GM12878 (cell line): ENCODE results near the gene SMIM14. TPM values are rescaled to one million over a fixed set of nuclear protein-coding genes. Genes with fewer than 3 reads are reported as not detected.

Experiments used
- BCL11A ChIP-seq: IDR thresholded peaks from 2 replicates; pipeline ENCODE4 v1.6.1; 2011; ENCODE audit warnings: low read depth, low read length
- CREB1 ChIP-seq: IDR thresholded peaks from 2 replicates; pipeline ENCODE4 v1.6.1; 2012; ENCODE audit warnings: low read depth, mild to moderate bottlenecking, inconsistent platforms
- DPF2 ChIP-seq: fragments of 450-650 bp; IDR thresholded peaks from 2 replicates; pipeline ENCODE4 v1.6.1; 2017; ENCODE audit warnings: mild to moderate bottlenecking
- EED ChIP-seq: sonication (generic); IDR thresholded peaks from 2 replicates; pipeline ENCODE4 v1.6.1; 2016; ENCODE audit warnings: antibody characterized with exemption, low read depth
- EP300 ChIP-seq, 2 experiments: fragments of 150-350 bp in 1 of 2; IDR thresholded peaks; 2 replicates each; pipeline ENCODE4 v1.6.1; 2011 to 2012; ENCODE audit warnings: low read depth in 2 of 2, low read length in 2 of 2, borderline replicate concordance in 1 of 2, improper control_type of control experiment in 1 of 2, inconsistent platforms in 1 of 2; ENCODE audit not compliant: control insufficient read depth in 1 of 2
- GABPA ChIP-seq: IDR thresholded peaks from 2 replicates; pipeline ENCODE4 v1.6.1; 2014; ENCODE audit warnings: antibody characterized with exemption, low read depth, mild to moderate bottlenecking, inconsistent platforms
- GATAD2B ChIP-seq: fragments of 450-650 bp; conservative IDR thresholded peaks from 2 replicates; pipeline ENCODE4 v1.6.1; 2017; ENCODE audit warnings: low read depth, mild to moderate bottlenecking, moderate library complexity
- HDAC6 ChIP-seq: fragments of 200-600 bp; sonication (generic); IDR thresholded peaks from one replicate; pipeline ENCODE4 v1.8.0; 2017; ENCODE audit warnings: antibody characterized with exemption; ENCODE audit not compliant: unreplicated experiment
- MTA3 ChIP-seq: IDR thresholded peaks from 2 replicates; pipeline ENCODE4 v1.6.1; 2012; ENCODE audit warnings: low read length, inconsistent platforms, borderline replicate concordance
- MYB ChIP-seq: fragments of 150-350 bp; IDR thresholded peaks from 2 replicates; pipeline ENCODE4 v1.6.1; 2014; ENCODE audit warnings: mild to moderate bottlenecking, low read depth, low read length, borderline replicate concordance
- MYC ChIP-seq: IDR thresholded peaks from 2 replicates; pipeline ENCODE4 v1.6.1; 2011; ENCODE audit warnings: mild to moderate bottlenecking, low read length, moderate library complexity, inconsistent platforms; ENCODE audit not compliant: insufficient read depth, insufficient replicate concordance, insufficient read length, severe bottlenecking
- NBN ChIP-seq: fragments of 450-650 bp; IDR thresholded peaks from 2 replicates; pipeline ENCODE4 v1.6.1; 2016
- NR2C2 ChIP-seq: IDR thresholded peaks from 2 replicates; pipeline ENCODE4 v1.6.1; 2011; ENCODE audit warnings: borderline replicate concordance, low read depth; ENCODE audit not compliant: control insufficient read depth, insufficient read length
- RAD51 ChIP-seq: fragments of 450-650 bp; IDR thresholded peaks from 2 replicates; pipeline ENCODE4 v1.6.1; 2016; ENCODE audit warnings: moderate library complexity, mild to moderate bottlenecking, inconsistent platforms
- SIN3A ChIP-seq: IDR thresholded peaks from 2 replicates; pipeline ENCODE4 v1.6.1; 2012; ENCODE audit warnings: low read depth, low read length, improper control_type of control experiment
- SIX5 ChIP-seq: IDR thresholded peaks from 2 replicates; pipeline ENCODE4 v1.6.1; 2011; ENCODE audit warnings: mild to moderate bottlenecking, low read depth, low read length, moderate library complexity; ENCODE audit not compliant: severe bottlenecking
- SMARCA5 ChIP-seq: fragments of 450-650 bp; IDR thresholded peaks from 2 replicates; pipeline ENCODE4 v1.6.1; 2017; ENCODE audit warnings: mild to moderate bottlenecking
- TBL1XR1 ChIP-seq: IDR thresholded peaks from 2 replicates; pipeline ENCODE4 v1.6.1; 2012; ENCODE audit warnings: low read depth, low read length, improper control_type of control experiment
- TCF3 ChIP-seq: IDR thresholded peaks from 2 replicates; pipeline ENCODE4 v1.6.1; 2012; ENCODE audit warnings: low read depth, mild to moderate bottlenecking, low read length, borderline replicate concordance; ENCODE audit not compliant: insufficient read depth
- TCF7 ChIP-seq: IDR thresholded peaks from 2 replicates; pipeline ENCODE4 v1.6.1; 2014; ENCODE audit warnings: antibody characterized with exemption, borderline replicate concordance
- ZNF207 ChIP-seq: fragments of 450-650 bp; IDR thresholded peaks from 2 replicates; pipeline ENCODE4 v1.6.1; 2014; ENCODE audit warnings: antibody characterized with exemption, mild to moderate bottlenecking, borderline replicate concordance
- ZZZ3 ChIP-seq: IDR thresholded peaks from 2 replicates; pipeline ENCODE4 v1.6.1; 2011; ENCODE audit warnings: low read depth; ENCODE audit not compliant: control insufficient read depth, insufficient read length
- polyA plus RNA-seq, 11 experiments: library from polyadenylated mRNA; depleted of rRNA in 4 of 11; unstranded in 6 of 11; stranded (reverse) in 5 of 11; fragments of >200 nt; fragmentation: Nextera tagmentation in 4 of 11; fragmentation: Illumina TruSeq in 1 of 11; extraction: Ambion mirVana in 4 of 11; extraction: Trizol in 1 of 11; gene quantifications; 1 replicate in 1 of 11; 2 replicates in 10 of 11; pipeline versions ENCODE4 v1.2.1 to v1.2.3, GENCODE V29; 2011 to 2016; ENCODE audit warnings: inconsistent platforms in 2 of 11, missing spikeins in 2 of 11, low read depth in 1 of 11
- total RNA-seq, 4 experiments: library from RNA; depleted of rRNA in 3 of 4; stranded (reverse); fragments of >200 nt in 3 of 4; fragmentation: Illumina TruSeq in 1 of 4; extraction: Trizol in 1 of 4; gene quantifications; 2 replicates each; pipeline versions ENCODE4 v1.2.1 to v1.2.3, GENCODE V29; 2013 to 2021
- TF ChIP-seq, protein P1 (sequence below): IDR thresholded peaks from 2 replicates; pipeline ENCODE4 v1.6.1; 2012; ENCODE audit warnings: low read length, inconsistent platforms
- TF ChIP-seq, protein P2 (sequence below): fragments of 450-650 bp; IDR thresholded peaks from 2 replicates; pipeline ENCODE4 v1.6.1; 2016; ENCODE audit warnings: mild to moderate bottlenecking
- TF ChIP-seq, protein P3 (sequence below): IDR thresholded peaks from 2 replicates; pipeline ENCODE4 v1.6.1; 2011; ENCODE audit warnings: mild to moderate bottlenecking, low read depth, low read length, moderate library complexity; ENCODE audit not compliant: insufficient replicate concordance
- TF ChIP-seq, protein P4 (sequence below): IDR thresholded peaks from 2 replicates; pipeline ENCODE4 v1.6.1; 2011; ENCODE audit warnings: low read depth, low read length, improper control_type of control experiment, borderline replicate concordance
- TF ChIP-seq, protein P5 (sequence below): IDR thresholded peaks from 2 replicates; pipeline ENCODE4 v1.6.1; 2011; ENCODE audit warnings: borderline replicate concordance, low read depth, mild to moderate bottlenecking, moderate library complexity, low read length; ENCODE audit not compliant: insufficient read depth, poor library complexity, severe bottlenecking

The SMIM14 gene
- total and polyA plus RNA-seq, 10 of the 15 experiments (the other 5 are each of a cell fraction or from before 2014, with no cell fraction given), result 125 to 671 (median 188) TPM

DNA sequence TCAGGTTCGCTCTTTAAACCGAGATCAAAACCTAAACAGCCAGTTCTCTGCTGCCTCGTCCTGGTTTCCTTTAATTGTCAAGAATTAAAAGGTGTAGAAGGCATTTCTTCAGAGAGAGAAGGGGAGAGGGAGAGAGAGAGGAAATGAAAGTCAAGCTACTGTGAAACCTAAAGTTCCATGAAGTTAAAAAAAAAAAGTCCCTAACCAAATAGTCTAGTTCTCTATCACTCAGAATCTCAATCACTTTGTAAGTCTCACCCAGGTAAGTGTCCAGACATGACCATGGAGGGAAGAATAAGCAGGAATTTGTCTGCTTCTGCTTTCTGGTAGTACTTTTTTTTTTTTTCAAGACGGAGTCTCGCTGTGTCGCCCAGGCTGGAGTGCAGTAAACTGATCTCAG, 18.8 kb upstream of the SMIM14 start (continued):
- TF ChIP-seq GATAD2B (no peak), EED (peak; percentile 75), MYC (no peak), ZNF207 (no peak), SIN3A (no peak), TCF3 (no peak), RAD51 (no peak), DPF2 (peak; percentile 62; the same call in 1 of the 2 replicates), GABPA (no peak), MTA3 (no peak; the same call in 1 of the 2 replicates), HDAC6 (no peak), NBN (peak; percentile 75), TBL1XR1 (no peak), EP300 (IDR thresholded peaks at IDR 0.05; ENCODE audit: borderline replicate concordance in 1 of 2, control insufficient read depth in 1 of 2, low read depth in 2 of 2, low read length in 2 of 2) (peak in 1 of 2 experiments; percentile 76; a peak in 3 of 4 replicates), BCL11A (no peak; the same call in 1 of the 2 replicates), MYB (no peak), SIX5 (no peak), NR2C2 (no peak), ZZZ3 (no peak), CREB1 (no peak), SMARCA5 (no peak), TCF7 (no peak)
- TF ChIP-seq, protein P1, sequence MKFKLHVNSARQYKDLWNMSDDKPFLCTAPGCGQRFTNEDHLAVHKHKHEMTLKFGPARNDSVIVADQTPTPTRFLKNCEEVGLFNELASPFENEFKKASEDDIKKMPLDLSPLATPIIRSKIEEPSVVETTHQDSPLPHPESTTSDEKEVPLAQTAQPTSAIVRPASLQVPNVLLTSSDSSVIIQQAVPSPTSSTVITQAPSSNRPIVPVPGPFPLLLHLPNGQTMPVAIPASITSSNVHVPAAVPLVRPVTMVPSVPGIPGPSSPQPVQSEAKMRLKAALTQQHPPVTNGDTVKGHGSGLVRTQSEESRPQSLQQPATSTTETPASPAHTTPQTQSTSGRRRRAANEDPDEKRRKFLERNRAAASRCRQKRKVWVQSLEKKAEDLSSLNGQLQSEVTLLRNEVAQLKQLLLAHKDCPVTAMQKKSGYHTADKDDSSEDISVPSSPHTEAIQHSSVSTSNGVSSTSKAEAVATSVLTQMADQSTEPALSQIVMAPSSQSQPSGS, result 0 out of 2 replicates have a peak, but pooled peaks have one; percentile 41
- TF ChIP-seq, protein P2, sequence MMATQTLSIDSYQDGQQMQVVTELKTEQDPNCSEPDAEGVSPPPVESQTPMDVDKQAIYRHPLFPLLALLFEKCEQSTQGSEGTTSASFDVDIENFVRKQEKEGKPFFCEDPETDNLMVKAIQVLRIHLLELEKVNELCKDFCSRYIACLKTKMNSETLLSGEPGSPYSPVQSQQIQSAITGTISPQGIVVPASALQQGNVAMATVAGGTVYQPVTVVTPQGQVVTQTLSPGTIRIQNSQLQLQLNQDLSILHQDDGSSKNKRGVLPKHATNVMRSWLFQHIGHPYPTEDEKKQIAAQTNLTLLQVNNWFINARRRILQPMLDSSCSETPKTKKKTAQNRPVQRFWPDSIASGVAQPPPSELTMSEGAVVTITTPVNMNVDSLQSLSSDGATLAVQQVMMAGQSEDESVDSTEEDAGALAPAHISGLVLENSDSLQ, result peak; percentile 39; the same call in 1 of the 2 replicates
- TF ChIP-seq, protein P3, sequence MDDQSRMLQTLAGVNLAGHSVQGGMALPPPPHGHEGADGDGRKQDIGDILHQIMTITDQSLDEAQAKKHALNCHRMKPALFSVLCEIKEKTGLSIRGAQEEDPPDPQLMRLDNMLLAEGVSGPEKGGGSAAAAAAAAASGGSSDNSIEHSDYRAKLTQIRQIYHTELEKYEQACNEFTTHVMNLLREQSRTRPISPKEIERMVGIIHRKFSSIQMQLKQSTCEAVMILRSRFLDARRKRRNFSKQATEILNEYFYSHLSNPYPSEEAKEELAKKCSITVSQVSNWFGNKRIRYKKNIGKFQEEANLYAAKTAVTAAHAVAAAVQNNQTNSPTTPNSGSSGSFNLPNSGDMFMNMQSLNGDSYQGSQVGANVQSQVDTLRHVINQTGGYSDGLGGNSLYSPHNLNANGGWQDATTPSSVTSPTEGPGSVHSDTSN, result no peak
- TF ChIP-seq, protein P4, sequence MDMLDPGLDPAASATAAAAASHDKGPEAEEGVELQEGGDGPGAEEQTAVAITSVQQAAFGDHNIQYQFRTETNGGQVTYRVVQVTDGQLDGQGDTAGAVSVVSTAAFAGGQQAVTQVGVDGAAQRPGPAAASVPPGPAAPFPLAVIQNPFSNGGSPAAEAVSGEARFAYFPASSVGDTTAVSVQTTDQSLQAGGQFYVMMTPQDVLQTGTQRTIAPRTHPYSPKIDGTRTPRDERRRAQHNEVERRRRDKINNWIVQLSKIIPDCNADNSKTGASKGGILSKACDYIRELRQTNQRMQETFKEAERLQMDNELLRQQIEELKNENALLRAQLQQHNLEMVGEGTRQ, result no peak
- TF ChIP-seq, protein P5, sequence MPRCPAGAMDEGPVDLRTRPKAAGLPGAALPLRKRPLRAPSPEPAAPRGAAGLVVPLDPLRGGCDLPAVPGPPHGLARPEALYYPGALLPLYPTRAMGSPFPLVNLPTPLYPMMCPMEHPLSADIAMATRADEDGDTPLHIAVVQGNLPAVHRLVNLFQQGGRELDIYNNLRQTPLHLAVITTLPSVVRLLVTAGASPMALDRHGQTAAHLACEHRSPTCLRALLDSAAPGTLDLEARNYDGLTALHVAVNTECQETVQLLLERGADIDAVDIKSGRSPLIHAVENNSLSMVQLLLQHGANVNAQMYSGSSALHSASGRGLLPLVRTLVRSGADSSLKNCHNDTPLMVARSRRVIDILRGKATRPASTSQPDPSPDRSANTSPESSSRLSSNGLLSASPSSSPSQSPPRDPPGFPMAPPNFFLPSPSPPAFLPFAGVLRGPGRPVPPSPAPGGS, result no peak
